ENCODE data around the gene ZFAND3. TPM values are rescaled to one million over a fixed set of nuclear protein-coding genes. Genes with fewer than 3 reads are reported as not detected.
"Not testable (repeated sequence)": the region's sequence is repeated elsewhere in the genome, so short reads cannot be mapped to it uniquely, and the experiment has no call there.

The ZFAND3 gene
- total and polyA plus RNA-seq, 10 of the 15 experiments (the other 5 are each of a cell fraction or from before 2014, with no cell fraction given): 0.90 to 34.4 (median 16.3) TPM

DNA sequence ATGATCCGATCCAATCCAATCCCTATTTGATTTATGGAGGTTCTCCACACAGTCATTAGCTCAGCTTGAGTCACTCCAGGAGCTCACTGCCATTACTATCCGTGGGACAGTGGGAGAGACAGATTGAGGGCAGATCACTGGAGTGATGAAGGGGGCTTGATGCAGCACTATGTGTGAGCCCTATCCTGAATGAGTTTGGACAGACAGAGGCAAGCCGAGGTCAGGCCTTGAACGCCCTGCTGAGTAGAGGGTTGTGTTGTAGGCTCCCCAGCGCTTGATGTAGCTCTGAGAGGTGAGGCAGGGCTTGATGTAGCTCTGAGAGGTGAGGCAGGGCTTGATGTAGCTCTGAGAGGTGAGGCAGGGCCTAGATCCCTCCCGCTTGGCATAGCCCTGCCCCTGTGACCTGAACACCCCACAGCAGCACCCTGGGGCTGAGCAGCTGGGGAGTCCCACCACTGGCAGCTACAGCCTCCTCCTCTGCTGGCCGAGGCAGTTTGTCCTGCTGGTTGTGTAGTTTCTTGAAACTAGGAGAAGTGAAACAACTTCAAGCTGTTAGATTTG is 58.7 kb downstream of the ZFAND3 start (continued):
- TF ChIP-seq BCL11A (IDR thresholded peaks at IDR 0.05; ENCODE audit: low read depth, low read length): no peak
- TF ChIP-seq RELA (IDR thresholded peaks at IDR 0.05; ENCODE audit: borderline replicate concordance, partially characterized antibody): no peak
- TF ChIP-seq, protein P1, sequence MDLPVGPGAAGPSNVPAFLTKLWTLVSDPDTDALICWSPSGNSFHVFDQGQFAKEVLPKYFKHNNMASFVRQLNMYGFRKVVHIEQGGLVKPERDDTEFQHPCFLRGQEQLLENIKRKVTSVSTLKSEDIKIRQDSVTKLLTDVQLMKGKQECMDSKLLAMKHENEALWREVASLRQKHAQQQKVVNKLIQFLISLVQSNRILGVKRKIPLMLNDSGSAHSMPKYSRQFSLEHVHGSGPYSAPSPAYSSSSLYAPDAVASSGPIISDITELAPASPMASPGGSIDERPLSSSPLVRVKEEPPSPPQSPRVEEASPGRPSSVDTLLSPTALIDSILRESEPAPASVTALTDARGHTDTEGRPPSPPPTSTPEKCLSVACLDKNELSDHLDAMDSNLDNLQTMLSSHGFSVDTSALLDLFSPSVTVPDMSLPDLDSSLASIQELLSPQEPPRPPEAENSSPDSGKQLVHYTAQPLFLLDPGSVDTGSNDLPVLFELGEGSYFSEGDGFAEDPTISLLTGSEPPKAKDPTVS (IDR thresholded peaks at IDR 0.05; ENCODE audit: low read depth, low read length): no peak

DNA sequence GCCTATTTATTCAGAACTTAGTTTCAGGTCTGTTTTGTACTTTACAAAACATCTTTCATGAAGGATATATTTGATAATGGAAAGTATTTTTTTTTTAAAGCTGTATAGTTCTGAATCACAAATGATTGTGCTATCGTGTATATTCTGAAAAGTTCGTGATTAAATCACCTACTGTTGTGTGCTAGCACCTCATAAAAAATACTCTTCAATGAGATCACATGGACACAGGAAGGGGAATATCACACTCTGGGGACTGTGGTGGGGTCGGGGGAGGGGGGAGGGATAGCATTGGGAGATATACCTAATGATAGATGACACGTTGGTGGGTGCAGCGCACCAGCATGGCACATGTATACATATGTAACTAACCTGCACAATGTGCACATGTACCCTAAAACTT is 61.1 kb downstream of the ZFAND3 start:
- BruUV-seq (replicated peaks); H3K27me3 ChIP-seq (replicated peaks in 1 of 2; ENCODE audit: control insufficient read depth in 2 of 2, insufficient read depth in 2 of 2, low read length in 1 of 2); H3K4me3 ChIP-seq; H3K36me3 ChIP-seq (ENCODE audit: control insufficient read depth in 2 of 2, insufficient read depth in 2 of 2, low read length in 1 of 2); intact Hi-C loops (cut with micrococcal nuclease; ENCODE audit: unreplicated experiment); FAIRE-seq; DNase-seq (ENCODE audit: low read depth, low spot score); H3K9me3 ChIP-seq (replicated peaks; ENCODE audit: control insufficient read depth, insufficient read depth, low read length); H3K9ac ChIP-seq (ENCODE audit: control insufficient read depth, insufficient read depth, low read length); H3K4me2 ChIP-seq (ENCODE audit: control insufficient read depth, insufficient read depth); H3K27ac ChIP-seq (ENCODE audit: control insufficient read depth, insufficient read depth); H4K20me1 ChIP-seq (ENCODE audit: control insufficient read depth, insufficient read depth); ATAC-seq; in situ Hi-C loops (cut with MboI); H2AFZ ChIP-seq (ENCODE audit: control insufficient read depth, low read depth, low read length): not testable (repeated sequence)
- ChIA-PET SMC1A (ENCODE audit: uncharacterized antibody, unreplicated experiment) (interaction anchor here (0.8 to 4.1 kb wide), 9 partner anchors 12 to 177 kb away, joined by 3 to 27 read pairs (median 3); no protein-coding TSS in a partner anchor), RAD21 (ENCODE audit: unreplicated experiment) (interaction anchor here (0.6 to 1.4 kb wide), 3 partner anchors 13 to 127 kb away, joined by 3 to 5 read pairs (median 3); no protein-coding TSS in a partner anchor), POLR2A (interaction anchor here (0.9 to 1.4 kb wide), 2 partner anchors 14 to 56 kb away, joined by 3 to 6 read pairs; no protein-coding TSS in a partner anchor), CTCF (interaction anchor here (1.2 to 2.1 kb wide), 6 partner anchors 9 to 689 kb away, joined by 3 to 8 read pairs (median 4); no protein-coding TSS in a partner anchor)
- Histone ChIP-seq H3K4me1 (ENCODE audit: control insufficient read depth, insufficient read depth, low read length) (peaks cover 11% of the 10 kb centered on the region), H3K79me2 (ENCODE audit: control insufficient read depth, insufficient read depth, low read length) (peaks cover 53% of the 10 kb centered on the region)
- 98% methylated on average over 2 of the region's 5 CpGs for WGBS (ENCODE audit: insufficient coverage, insufficient replicate concordance, low lambda C conversion rate, missing lambda C conversion rate)
